HG02763 (cell line): ENCODE data around the gene ZNF277.
"Not testable (repeated sequence)": the region's sequence is repeated elsewhere in the genome, so short reads cannot be mapped to it uniquely, and the experiment has no call there.

Experiments used
- ATAC-seq: cut with Tn5 transposase; IDR thresholded peaks from one replicate; pipeline ENCODE4 v1.9.1; 2021; ENCODE audit warnings: mild to moderate bottlenecking, moderate library complexity; ENCODE audit not compliant: unreplicated experiment

The ZNF277 gene

GRCh38 chr7:112383671-112384417, 177.3 kb downstream of the ZNF277 start:
- no peak for ATAC-seq

- ATAC-seq: no peak
Measured at GRCh38 chr7:112385516-112385915, 179.0 kb downstream of the ZNF277 start.

GRCh38 chr7:112386619-112387018, 180.1 kb downstream of the ZNF277 start:
- no peak for ATAC-seq

GRCh38 chr7:112390167-112390566, 183.7 kb downstream of the ZNF277 start:
- ATAC-seq: no peak

DNA sequence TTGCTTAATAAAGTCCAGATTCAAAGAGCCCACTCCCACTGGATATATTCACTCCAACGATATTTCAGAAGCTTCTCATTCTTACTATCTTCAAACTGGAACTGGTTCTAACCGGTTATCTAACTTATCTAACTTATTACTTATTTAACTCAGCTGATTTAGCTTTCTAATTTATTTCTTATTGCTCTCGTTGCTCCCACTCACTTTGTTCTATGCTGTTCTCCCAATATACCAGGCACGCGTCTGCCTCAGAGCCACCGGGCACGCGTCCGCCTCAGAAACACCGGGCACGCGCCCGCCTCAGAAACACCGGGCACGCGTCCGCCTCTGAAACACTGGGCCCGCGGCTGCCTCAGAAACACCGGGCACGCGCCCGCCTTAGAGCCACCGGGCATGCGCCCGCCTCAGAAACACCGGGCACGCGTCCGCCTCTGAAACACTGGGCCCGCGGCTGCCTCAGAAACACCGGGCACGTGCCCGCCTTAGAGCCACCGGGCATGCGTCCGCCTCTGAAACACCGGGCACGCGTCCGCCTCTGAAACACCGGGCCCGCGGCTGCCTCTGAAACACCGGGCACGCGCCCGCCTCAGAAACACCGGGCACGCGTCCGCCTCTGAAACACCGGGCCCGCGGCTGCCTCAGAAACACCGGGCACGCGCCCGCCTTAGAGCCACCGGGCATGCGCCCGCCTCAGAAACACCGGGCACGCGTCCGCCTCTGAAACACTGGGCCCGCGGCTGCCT, 184.8 kb downstream of the ZNF277 start:
- ATAC-seq: not testable (repeated sequence)

- ATAC-seq: peak; percentile 59
Measured at GRCh38 chr7:112391841-112392286, 185.4 kb downstream of the ZNF277 start.
